H9 (cell line): Measurements from ENCODE around the gene BPIFB6. TPM values are rescaled to one million over a fixed set of nuclear protein-coding genes. Genes with fewer than 3 reads are reported as not detected.

Source experiments
- DNase-seq: peaks from one replicate; pipeline ENCODE4 v3.0.0-alpha.2; 2017
- H2AFZ ChIP-seq: one replicate; pipeline ENCODE4 v1.6.1; 2013; ENCODE audit warnings: mild to moderate bottlenecking, low read length, control low read depth, moderate library complexity
- H2AK5ac ChIP-seq: 2 replicates; pipeline ENCODE4 v1.6.1; 2013; ENCODE audit warnings: low read length, control low read depth, mixed read lengths; ENCODE audit not compliant: insufficient read length
- H2BK120ac ChIP-seq: one replicate; pipeline ENCODE4 v1.6.1; 2013; ENCODE audit warnings: low read depth, mild to moderate bottlenecking, low read length, control low read depth, inconsistent platforms; ENCODE audit not compliant: poor library complexity, severe bottlenecking
- H2BK12ac ChIP-seq: 2 replicates; pipeline ENCODE4 v1.6.1; 2013; ENCODE audit warnings: low read length, control low read depth, mixed read lengths, low read depth; ENCODE audit not compliant: insufficient read length
- H2BK15ac ChIP-seq: 2 replicates; pipeline ENCODE4 v1.6.1; 2013; ENCODE audit warnings: low read depth, low read length, control low read depth
- H2BK20ac ChIP-seq: one replicate; pipeline ENCODE4 v1.6.1; 2013; ENCODE audit warnings: low read depth, mild to moderate bottlenecking, low read length, control low read depth, inconsistent platforms; ENCODE audit not compliant: poor library complexity, severe bottlenecking
- H2BK5ac ChIP-seq: 2 replicates; pipeline ENCODE4 v1.6.1; 2013; ENCODE audit warnings: low read length, control low read depth, mixed read lengths; ENCODE audit not compliant: insufficient read length
- H3K14ac ChIP-seq: 2 replicates; pipeline ENCODE4 v1.6.1; 2013; ENCODE audit warnings: low read length, control low read depth; ENCODE audit not compliant: insufficient read depth
- H3K18ac ChIP-seq: 2 replicates; pipeline ENCODE4 v1.6.1; 2013; ENCODE audit warnings: low read depth, mild to moderate bottlenecking, mixed read lengths, low read length, control low read depth; ENCODE audit not compliant: insufficient read length
- H3K23ac ChIP-seq: 2 replicates; pipeline ENCODE4 v1.6.1; 2013; ENCODE audit warnings: low read length, control low read depth, mixed read lengths, low read depth; ENCODE audit not compliant: insufficient read length
- H3K23me2 ChIP-seq: 2 replicates; pipeline ENCODE4 v1.6.1; 2013; ENCODE audit warnings: low read depth, mild to moderate bottlenecking, mixed read lengths, low read length, control low read depth; ENCODE audit not compliant: insufficient read length, poor library complexity, severe bottlenecking
- H3K27ac ChIP-seq: 2 replicates; pipeline ENCODE4 v1.5.1; 2013; ENCODE audit warnings: low read length, control low read depth, mixed read lengths, low read depth; ENCODE audit not compliant: insufficient read length
- H3K27me3 ChIP-seq: 2 replicates; pipeline ENCODE4 v1.6.1; 2013; ENCODE audit warnings: low read length, control low read depth, inconsistent platforms; ENCODE audit not compliant: insufficient read depth
- H3K4ac ChIP-seq: 2 replicates; pipeline ENCODE4 v1.6.1; 2013; ENCODE audit warnings: low read depth, mild to moderate bottlenecking, control low read depth, inconsistent platforms, low read length, moderate library complexity
- H3K4me1 ChIP-seq: 2 replicates; pipeline ENCODE4 v1.6.1; 2013; ENCODE audit warnings: low read length, control low read depth, inconsistent platforms; ENCODE audit not compliant: insufficient read depth
- H3K4me2 ChIP-seq: 2 replicates; pipeline ENCODE4 v1.6.1; 2013; ENCODE audit warnings: low read length, control low read depth, mixed read lengths; ENCODE audit not compliant: insufficient read length, insufficient read depth
- H3K56ac ChIP-seq: 2 replicates; pipeline ENCODE4 v1.6.1; 2013; ENCODE audit warnings: low read depth, mild to moderate bottlenecking, mixed read lengths, low read length, control low read depth; ENCODE audit not compliant: insufficient read length
- H3K79me1 ChIP-seq: 2 replicates; pipeline ENCODE4 v1.6.1; 2013; ENCODE audit warnings: low read depth, mild to moderate bottlenecking, moderate library complexity, low read length, control low read depth, inconsistent platforms; ENCODE audit not compliant: insufficient read depth, poor library complexity, severe bottlenecking
- H3K79me2 ChIP-seq: 2 replicates; pipeline ENCODE4 v1.6.1; 2013; ENCODE audit warnings: low read length, control low read depth, inconsistent platforms; ENCODE audit not compliant: insufficient read depth
- H3K9ac ChIP-seq: 2 replicates; pipeline ENCODE4 v1.6.1; 2013; ENCODE audit warnings: low read length, control low read depth, mixed read lengths; ENCODE audit not compliant: insufficient read length; ENCODE audit errors: extremely low read depth
- H3K9me3 ChIP-seq: one replicate; pipeline ENCODE4 v1.6.1; 2013; ENCODE audit warnings: low read depth, low read length, inconsistent platforms; ENCODE audit not compliant: control insufficient read depth
- H3T11ph ChIP-seq: one replicate; pipeline ENCODE4 v1.6.1; 2013; ENCODE audit warnings: mild to moderate bottlenecking, low read length, control low read depth, inconsistent platforms
- H4K20me1 ChIP-seq: one replicate; pipeline ENCODE4 v1.6.1; 2013; ENCODE audit not compliant: control insufficient read depth, insufficient read length, insufficient read depth
- H4K5ac ChIP-seq: 2 replicates; pipeline ENCODE4 v1.6.1; 2013; ENCODE audit warnings: low read depth, mild to moderate bottlenecking, mixed read lengths, low read length, control low read depth; ENCODE audit not compliant: insufficient read length
- H4K8ac ChIP-seq: replicated peaks from 2 replicates; pipeline ENCODE4 v1.6.1; 2013; ENCODE audit warnings: low read length, control low read depth, mixed read lengths, low read depth; ENCODE audit not compliant: insufficient read length
- H4K91ac ChIP-seq: 2 replicates; pipeline ENCODE4 v1.6.1; 2013; ENCODE audit warnings: low read depth, mild to moderate bottlenecking, moderate library complexity, mixed read lengths, low read length, control low read depth; ENCODE audit not compliant: insufficient read length
- H3K27ac Mint-ChIP-seq, 3 experiments: 2 replicates in 2 of 3; 3 replicates in 1 of 3; pipeline ENCODE4 v1.8.0; 2020 to 2021; ENCODE audit warnings: mixed read lengths in 3 of 3, mild to moderate bottlenecking in 1 of 3, moderate library complexity in 1 of 3
- H3K27me3 Mint-ChIP-seq: 2 replicates; pipeline ENCODE4 v1.8.0; 2021; ENCODE audit warnings: low read depth, mild to moderate bottlenecking, moderate library complexity, mixed read lengths
- H3K36me3 Mint-ChIP-seq, 3 experiments: 2 replicates in 2 of 3; 3 replicates in 1 of 3; pipeline ENCODE4 v1.8.0; 2020 to 2021; ENCODE audit warnings: low read depth in 3 of 3, mixed read lengths in 3 of 3; ENCODE audit not compliant: insufficient read depth in 1 of 3
- H3K4me1 Mint-ChIP-seq, 2 experiments: 2 replicates each; pipeline ENCODE4 v1.8.0; 2020; ENCODE audit warnings: mixed read lengths in 2 of 2
- H3K4me3 Mint-ChIP-seq, 2 experiments: 2 replicates in 1 of 2; 3 replicates in 1 of 2; pipeline ENCODE4 v1.8.0; 2020 to 2021; ENCODE audit warnings: mild to moderate bottlenecking in 2 of 2, mixed read lengths in 2 of 2, moderate library complexity in 1 of 2
- H3K9me3 Mint-ChIP-seq, 2 experiments: 2 replicates in 1 of 2; 3 replicates in 1 of 2; pipeline ENCODE4 v1.8.0; 2020; ENCODE audit warnings: mild to moderate bottlenecking in 2 of 2, mixed read lengths in 2 of 2, moderate library complexity in 1 of 2
- WGBS: extraction: QIAGEN DNeasy Blood & Tissue Kit; methylation state at CpG from one replicate; pipeline ENCODE4 v1.1.7; 2013; ENCODE audit warnings: missing lambda C conversion rate, low lambda C conversion rate, mixed read lengths; ENCODE audit not compliant: insufficient read length; ENCODE audit errors: extremely low coverage; 5-methylcytosine and 5-hydroxymethylcytosine counted together
- total RNA-seq: library from RNA; stranded (reverse); gene quantifications from 2 replicates; pipeline ENCODE4 v1.2.1, GENCODE V29; 2021
- TF ChIP-seq, protein P1 (sequence below): fragments of 200-600 bp; sonication (generic); conservative IDR thresholded peaks from 3 replicates; pipeline ENCODE4 v1.8.0; 2021; ENCODE audit warnings: antibody characterized with exemption, mild to moderate bottlenecking

Gene BPIFB6
- total RNA-seq, 1 experiment from 2014 or later, result not detected

DNA sequence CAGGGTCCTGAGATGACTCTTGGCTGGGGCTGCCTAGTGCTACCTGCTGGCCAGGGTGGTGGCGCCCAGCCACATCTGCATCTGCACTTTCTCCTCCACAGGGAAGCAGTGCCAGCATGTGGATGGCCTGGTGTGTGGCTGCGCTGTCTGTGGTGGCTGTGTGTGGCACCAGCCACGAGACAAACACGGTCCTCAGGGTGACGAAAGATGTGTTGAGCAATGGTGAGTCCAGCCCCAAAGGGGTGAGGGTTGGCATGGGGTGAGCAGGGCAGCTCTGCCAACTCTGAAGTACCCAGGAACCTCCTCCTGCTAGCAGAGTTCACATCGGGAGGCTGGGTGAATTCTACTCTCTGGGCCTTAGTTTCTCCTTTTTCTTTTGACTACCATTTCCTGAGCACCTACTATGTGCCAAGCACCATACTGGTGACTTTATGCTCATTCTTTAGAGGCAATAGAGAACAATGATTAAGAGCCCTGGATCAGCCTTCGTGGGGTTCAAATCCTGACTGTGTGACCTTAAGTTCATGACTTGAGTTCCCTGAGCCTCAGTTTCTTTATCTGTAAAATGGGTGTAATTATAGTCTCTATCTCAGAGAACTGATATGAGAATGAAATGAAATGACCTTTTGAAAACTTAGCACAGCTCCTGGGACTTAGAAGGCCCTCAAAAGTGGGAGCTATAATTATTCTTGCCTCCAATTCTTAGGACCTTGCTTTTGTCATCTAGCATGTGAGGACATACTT lies 50.1 kb downstream of the BPIFB6 start:
- TF ChIP-seq, protein P1, sequence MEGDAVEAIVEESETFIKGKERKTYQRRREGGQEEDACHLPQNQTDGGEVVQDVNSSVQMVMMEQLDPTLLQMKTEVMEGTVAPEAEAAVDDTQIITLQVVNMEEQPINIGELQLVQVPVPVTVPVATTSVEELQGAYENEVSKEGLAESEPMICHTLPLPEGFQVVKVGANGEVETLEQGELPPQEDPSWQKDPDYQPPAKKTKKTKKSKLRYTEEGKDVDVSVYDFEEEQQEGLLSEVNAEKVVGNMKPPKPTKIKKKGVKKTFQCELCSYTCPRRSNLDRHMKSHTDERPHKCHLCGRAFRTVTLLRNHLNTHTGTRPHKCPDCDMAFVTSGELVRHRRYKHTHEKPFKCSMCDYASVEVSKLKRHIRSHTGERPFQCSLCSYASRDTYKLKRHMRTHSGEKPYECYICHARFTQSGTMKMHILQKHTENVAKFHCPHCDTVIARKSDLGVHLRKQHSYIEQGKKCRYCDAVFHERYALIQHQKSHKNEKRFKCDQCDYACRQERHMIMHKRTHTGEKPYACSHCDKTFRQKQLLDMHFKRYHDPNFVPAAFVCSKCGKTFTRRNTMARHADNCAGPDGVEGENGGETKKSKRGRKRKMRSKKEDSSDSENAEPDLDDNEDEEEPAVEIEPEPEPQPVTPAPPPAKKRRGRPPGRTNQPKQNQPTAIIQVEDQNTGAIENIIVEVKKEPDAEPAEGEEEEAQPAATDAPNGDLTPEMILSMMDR, result no peak
- H2AFZ ChIP-seq, result no peak overlapping the region
- no peaks in the 10 kb centered on the region for H3K4me1 ChIP-seq
- Mint-ChIP-seq H3K27ac (no peak overlapping the region), H3K4me3 (no peak overlapping the region), H3K27me3 (peaks cover 11% of the 10 kb centered on the region), H3K36me3 (no peaks in the 10 kb centered on the region), H3K4me1 (peaks cover 0 to 3% of the 10 kb centered on the region in 2 experiments; a peak in 1 of 4 replicates), H3K9me3 (no peaks in the 10 kb centered on the region)
- H4K5ac ChIP-seq, result no peak overlapping the region
- H2BK15ac ChIP-seq, result no peak overlapping the region
- no peak overlapping the region for H3K23ac ChIP-seq
- DNase-seq, result no peak
- H2BK12ac ChIP-seq, result no peak overlapping the region
- no peak overlapping the region for H2BK5ac ChIP-seq
- H3K27ac ChIP-seq, result no peak overlapping the region
- no peak overlapping the region for H2BK20ac ChIP-seq
- no peaks in the 10 kb centered on the region for H3K79me2 ChIP-seq
- no CpG with 5 or more reads among the region's 7 CpGs for WGBS
- H3K9me3 ChIP-seq, result no peaks in the 10 kb centered on the region
- H3T11ph ChIP-seq, result no peak overlapping the region
- no peak overlapping the region for H4K8ac ChIP-seq
- no peak overlapping the region for H4K91ac ChIP-seq
- no peak overlapping the region for H3K56ac ChIP-seq
- H3K23me2 ChIP-seq, result no peaks in the 10 kb centered on the region
- H3K18ac ChIP-seq, result no peak overlapping the region
- H3K27me3 ChIP-seq, result no peaks in the 10 kb centered on the region
- H3K4me2 ChIP-seq, result no peak overlapping the region
- H3K4ac ChIP-seq, result no peak overlapping the region
- H3K9ac ChIP-seq, result no peak overlapping the region
- no peaks in the 10 kb centered on the region for H3K79me1 ChIP-seq
- no peak overlapping the region for H2AK5ac ChIP-seq
- no peak overlapping the region for H3K14ac ChIP-seq
- H2BK120ac ChIP-seq, result no peak overlapping the region
- H4K20me1 ChIP-seq, result no peaks in the 10 kb centered on the region
